DND-41 (cell line): ENCODE measurements around the gene SEBOX.

Experiments
- ATAC-seq: fragments of 200-7000 bp; cut with Tn5 transposase; 3 replicates; pipeline ENCODE4 v1.9.1; 2021; ENCODE audit warnings: low read depth; ENCODE audit not compliant: insufficient read depth
- DNase-seq: peaks from one replicate; pipeline ENCODE4 v3.0.0-alpha.2; 2020
- H2AFZ ChIP-seq: 2 replicates; pipeline ENCODE4 v1.6.0; 2012; ENCODE audit warnings: low read depth, low read length
- H3K27ac ChIP-seq: 2 replicates; pipeline ENCODE4 v1.5.1; 2012; ENCODE audit warnings: low read length, inconsistent platforms
- H3K27me3 ChIP-seq: fragments of 200-600 bp; sonication (generic); 2 replicates; pipeline ENCODE4 v1.6.0; 2012; ENCODE audit warnings: low read length, mild to moderate bottlenecking, inconsistent platforms; ENCODE audit not compliant: insufficient read depth, poor library complexity
- H3K36me3 ChIP-seq: 2 replicates; pipeline ENCODE4 v1.5.1; 2012; ENCODE audit warnings: low read length, inconsistent platforms; ENCODE audit not compliant: insufficient read depth
- H3K4me1 ChIP-seq: 2 replicates; pipeline ENCODE4 v1.5.1; 2012; ENCODE audit warnings: mild to moderate bottlenecking, low read length; ENCODE audit not compliant: insufficient read depth
- H3K4me2 ChIP-seq: 2 replicates; pipeline ENCODE4 v1.6.0; 2012; ENCODE audit warnings: mild to moderate bottlenecking, moderate library complexity, low read length, inconsistent platforms; ENCODE audit not compliant: insufficient read depth
- H3K4me3 ChIP-seq, 2 experiments: fragments of 200-600 bp in 1 of 2; shearing (Covaris generic) in 1 of 2; 2 replicates each; pipeline ENCODE4 v1.5.1; 2012 to 2016; ENCODE audit warnings: inconsistent platforms in 2 of 2, low read length in 2 of 2, mild to moderate bottlenecking in 2 of 2, low read depth in 1 of 2, moderate library complexity in 1 of 2
- H3K79me2 ChIP-seq: 2 replicates; pipeline ENCODE4 v1.6.0; 2012; ENCODE audit warnings: low read length, inconsistent platforms; ENCODE audit not compliant: insufficient read depth
- H3K9ac ChIP-seq: 2 replicates; pipeline ENCODE4 v1.6.0; 2012; ENCODE audit warnings: low read depth, mild to moderate bottlenecking, inconsistent platforms, low read length, moderate library complexity
- H3K9me3 ChIP-seq: 2 replicates; pipeline ENCODE4 v1.5.1; 2012; ENCODE audit warnings: low read length, moderate library complexity, mild to moderate bottlenecking, inconsistent platforms; ENCODE audit not compliant: insufficient read depth, severe bottlenecking
- H4K20me1 ChIP-seq: 2 replicates; pipeline ENCODE4 v1.6.0; 2012; ENCODE audit warnings: low read length; ENCODE audit not compliant: insufficient read depth
- EZH2 ChIP-seq: IDR thresholded peaks from 3 replicates; pipeline ENCODE4 v1.6.1; 2012; ENCODE audit warnings: borderline replicate concordance, low read depth, mild to moderate bottlenecking, moderate library complexity, low read length, inconsistent platforms; ENCODE audit not compliant: severe bottlenecking
- TF ChIP-seq, protein P1 (sequence below): IDR thresholded peaks from 2 replicates; pipeline ENCODE4 v1.5.1; 2012; ENCODE audit warnings: borderline replicate concordance, low read length, moderate library complexity, mild to moderate bottlenecking; ENCODE audit not compliant: poor library complexity, severe bottlenecking; ENCODE audit errors: extremely low read depth

Gene SEBOX

DNA sequence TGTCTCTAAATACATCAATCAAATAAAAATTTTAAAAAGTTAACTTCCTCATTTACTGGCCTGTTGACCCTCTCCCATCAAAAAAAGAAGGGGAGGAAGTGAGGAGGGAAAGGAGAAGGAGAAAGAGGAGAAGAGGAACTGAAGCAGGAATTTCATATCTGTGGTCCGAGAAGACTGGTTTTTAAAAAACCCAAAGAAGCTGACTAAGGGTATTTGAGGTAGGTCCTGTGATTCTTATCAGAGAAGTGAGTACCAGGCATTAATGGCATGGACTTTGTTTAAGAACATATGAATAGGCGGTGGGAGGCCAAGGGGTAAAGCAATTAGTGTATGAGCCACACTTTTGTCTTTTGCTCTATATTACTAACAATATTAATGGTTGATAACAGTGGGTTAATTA lies 39.0 kb upstream of the SEBOX start:
- Histone ChIP-seq H3K4me1 (no peaks in the 10 kb centered on the region), H3K27me3 (peaks cover 14% of the 10 kb centered on the region)

DNA sequence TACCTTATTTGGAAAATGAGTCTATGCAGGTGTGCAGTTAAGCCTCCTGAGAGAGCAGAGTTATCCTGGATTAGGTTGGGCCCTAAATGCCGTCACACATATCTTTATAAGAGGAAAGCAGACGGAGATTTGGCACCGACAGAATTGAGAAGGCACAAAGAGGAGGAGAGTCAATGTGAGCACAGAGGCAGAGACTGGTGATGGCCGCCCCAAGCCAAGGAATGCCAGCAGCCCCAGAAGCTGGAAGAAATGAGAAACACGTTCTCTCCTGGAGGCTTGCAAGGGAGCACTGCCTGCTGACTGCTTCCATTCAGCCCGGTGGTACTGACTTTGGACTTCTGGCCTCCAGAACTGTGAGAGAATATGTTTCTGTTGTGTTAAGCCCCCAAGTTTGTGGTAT lies 37.8 kb upstream of the SEBOX start:
- H3K79me2 ChIP-seq, result no peaks in the 10 kb centered on the region
- ATAC-seq (no peak), DNase-seq (no peak)
- H4K20me1 ChIP-seq, result no peaks in the 10 kb centered on the region; the same call in 1 of the 2 replicates
- no peaks in the 10 kb centered on the region for H3K9me3 ChIP-seq
- no peaks in the 10 kb centered on the region for H3K4me1 ChIP-seq
- H2AFZ ChIP-seq, result no peak overlapping the region
- no peak for TF ChIP-seq EZH2
- TF ChIP-seq, protein P1, sequence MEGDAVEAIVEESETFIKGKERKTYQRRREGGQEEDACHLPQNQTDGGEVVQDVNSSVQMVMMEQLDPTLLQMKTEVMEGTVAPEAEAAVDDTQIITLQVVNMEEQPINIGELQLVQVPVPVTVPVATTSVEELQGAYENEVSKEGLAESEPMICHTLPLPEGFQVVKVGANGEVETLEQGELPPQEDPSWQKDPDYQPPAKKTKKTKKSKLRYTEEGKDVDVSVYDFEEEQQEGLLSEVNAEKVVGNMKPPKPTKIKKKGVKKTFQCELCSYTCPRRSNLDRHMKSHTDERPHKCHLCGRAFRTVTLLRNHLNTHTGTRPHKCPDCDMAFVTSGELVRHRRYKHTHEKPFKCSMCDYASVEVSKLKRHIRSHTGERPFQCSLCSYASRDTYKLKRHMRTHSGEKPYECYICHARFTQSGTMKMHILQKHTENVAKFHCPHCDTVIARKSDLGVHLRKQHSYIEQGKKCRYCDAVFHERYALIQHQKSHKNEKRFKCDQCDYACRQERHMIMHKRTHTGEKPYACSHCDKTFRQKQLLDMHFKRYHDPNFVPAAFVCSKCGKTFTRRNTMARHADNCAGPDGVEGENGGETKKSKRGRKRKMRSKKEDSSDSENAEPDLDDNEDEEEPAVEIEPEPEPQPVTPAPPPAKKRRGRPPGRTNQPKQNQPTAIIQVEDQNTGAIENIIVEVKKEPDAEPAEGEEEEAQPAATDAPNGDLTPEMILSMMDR, result no peak
- no peak overlapping the region for H3K4me2 ChIP-seq
- H3K27me3 ChIP-seq, result peaks cover 4% of the 10 kb centered on the region
- H3K4me3 ChIP-seq, result no peak overlapping the region
- H3K9ac ChIP-seq, result no peak overlapping the region
- no peak overlapping the region for H3K27ac ChIP-seq
- H3K36me3 ChIP-seq, result no peaks in the 10 kb centered on the region

More for the DNA sequence above, 39.0 kb upstream of the SEBOX start:
- Histone ChIP-seq H3K27ac (no peak overlapping the region), H3K4me3 (no peak overlapping the region), H4K20me1 (no peaks in the 10 kb centered on the region; the same call in 1 of the 2 replicates), H2AFZ (no peak overlapping the region), H3K9me3 (no peaks in the 10 kb centered on the region), H3K36me3 (no peaks in the 10 kb centered on the region), H3K4me2 (no peak overlapping the region), H3K79me2 (no peaks in the 10 kb centered on the region), H3K9ac (no peak overlapping the region)
- TF ChIP-seq, protein P1, result no peak
- ATAC-seq, result no peak
- DNase-seq, result no peak

DNA sequence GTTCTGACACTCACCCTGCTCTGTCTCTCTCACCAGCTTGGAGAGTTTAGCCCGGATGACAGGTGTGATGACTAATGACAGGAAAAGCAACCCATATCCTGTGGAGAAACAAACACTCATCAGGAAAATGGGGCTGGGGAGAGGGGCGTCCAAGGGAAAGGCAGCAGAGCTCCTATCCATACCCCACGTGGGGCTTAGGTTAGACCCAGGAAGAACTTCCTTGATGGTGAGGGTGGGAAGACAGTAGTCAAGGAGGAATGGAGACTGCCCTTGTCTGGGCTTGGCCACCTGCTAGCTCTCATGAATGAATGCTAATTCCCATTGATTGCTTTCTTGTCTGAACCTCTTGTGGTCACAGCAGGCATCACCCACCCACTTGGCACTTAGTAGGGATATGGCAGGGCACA lies 37.2 kb upstream of the SEBOX start:
- no peak overlapping the region for H3K4me2 ChIP-seq
- no peak overlapping the region for H3K27ac ChIP-seq
- H3K9me3 ChIP-seq, result no peaks in the 10 kb centered on the region
- no peaks in the 10 kb centered on the region for H3K27me3 ChIP-seq
- H4K20me1 ChIP-seq, result no peaks in the 10 kb centered on the region
- no peaks in the 10 kb centered on the region for H3K4me1 ChIP-seq
- no peak overlapping the region for H2AFZ ChIP-seq
- H3K79me2 ChIP-seq, result no peaks in the 10 kb centered on the region
- H3K36me3 ChIP-seq, result no peaks in the 10 kb centered on the region
- H3K9ac ChIP-seq, result no peak overlapping the region
- DNase-seq (no peak), ATAC-seq (no peak)
- no peak for TF ChIP-seq EZH2
- TF ChIP-seq, protein P1, result no peak
- H3K4me3 ChIP-seq, result no peak overlapping the region

DNA sequence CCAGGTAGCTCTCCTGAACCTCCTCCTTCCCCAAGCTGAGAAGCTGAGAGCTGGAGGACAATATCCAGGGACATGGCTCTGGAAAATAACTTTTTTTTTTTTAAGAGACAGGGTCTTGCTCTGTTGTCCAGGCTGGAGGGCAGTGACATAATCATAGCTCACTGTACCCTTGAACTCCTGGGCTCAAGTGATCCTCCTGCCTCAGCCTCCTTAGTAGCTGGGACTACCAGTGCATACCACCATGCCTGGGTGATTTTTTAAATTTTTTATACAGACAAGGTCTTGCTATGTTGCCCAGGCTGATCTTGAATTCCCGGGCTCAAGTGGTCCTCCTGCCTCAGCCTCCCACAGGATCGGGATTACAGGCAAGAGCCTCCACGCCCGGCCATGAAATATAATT lies 34.8 kb upstream of the SEBOX start:
- ATAC-seq (no peak), DNase-seq (no peak)
- no peak overlapping the region for H3K4me2 ChIP-seq
- no peak overlapping the region for H3K27ac ChIP-seq
- H3K4me1 ChIP-seq, result no peaks in the 10 kb centered on the region
- no peaks in the 10 kb centered on the region for H3K27me3 ChIP-seq
- H3K4me3 ChIP-seq, result no peak overlapping the region
- H3K9me3 ChIP-seq, result no peaks in the 10 kb centered on the region
- no peaks in the 10 kb centered on the region for H3K79me2 ChIP-seq
- TF ChIP-seq, protein P1, result no peak
- TF ChIP-seq EZH2, result no peak
- H3K9ac ChIP-seq, result no peak overlapping the region
- H2AFZ ChIP-seq, result no peak overlapping the region
- H4K20me1 ChIP-seq, result no peaks in the 10 kb centered on the region
- no peaks in the 10 kb centered on the region for H3K36me3 ChIP-seq
